Measurements from ENCODE around the gene RNU11. TPM values are rescaled to one million over a fixed set of nuclear protein-coding genes. Genes with fewer than 3 reads are reported as not detected.
A peak's percentile ranks its signal among the peaks of the same experiment; 100 is the strongest.
"Not testable (repeated sequence)": the region's sequence is repeated elsewhere in the genome, so short reads cannot be mapped to it uniquely, and the experiment has no call there.

Gene RNU11
- not detected in 2 replicates for total RNA-seq (2014; rRNA removed; shearing (Covaris generic))
- not detected in 2 replicates for polyA plus RNA-seq (2014; cell fraction: nucleus; rRNA removed)

GRCh38 chr1:28648474-28649198 lies at the start of gene RNU11:
Gene RNU11, plus strand, starts transcription at chr1:28648600.
- peak; percentile 96 for DNase-seq (ENCODE audit: extremely low read depth, low read depth)

- DNase-seq (ENCODE audit: extremely low read depth, low read depth) = no peak
Measured at GRCh38 chr1:28601696-28602095, 46.7 kb upstream of the RNU11 start.

- peak; percentile 73 for DNase-seq (ENCODE audit: extremely low read depth, low read depth)
Measured at GRCh38 chr1:28602536-28603439, 45.6 kb upstream of the RNU11 start.

- no peak for DNase-seq (ENCODE audit: extremely low read depth, low read depth)
Measured at GRCh38 chr1:28604411-28604810, 44.0 kb upstream of the RNU11 start.

GRCh38 chr1:28604962-28605361 lies 43.4 kb upstream of the RNU11 start:
- DNase-seq (ENCODE audit: extremely low read depth, low read depth) = no peak

GRCh38 chr1:28606771-28607170 lies 41.6 kb upstream of the RNU11 start:
- DNase-seq (ENCODE audit: extremely low read depth, low read depth) = no peak

- DNase-seq (ENCODE audit: extremely low read depth, low read depth) = no peak
Measured at GRCh38 chr1:28613175-28613574, 35.2 kb upstream of the RNU11 start.

- no peak for DNase-seq (ENCODE audit: extremely low read depth, low read depth)
Measured at GRCh38 chr1:28631713-28632112, 16.7 kb upstream of the RNU11 start.

GRCh38 chr1:28632560-28632959 lies 15.8 kb upstream of the RNU11 start:
- no peak for DNase-seq (ENCODE audit: extremely low read depth, low read depth)

- no peak for DNase-seq (ENCODE audit: extremely low read depth, low read depth)
Measured at GRCh38 chr1:28640766-28641165, 7.6 kb upstream of the RNU11 start.

- DNase-seq (ENCODE audit: extremely low read depth, low read depth) = no peak
Measured at GRCh38 chr1:28642056-28642846, 6.1 kb upstream of the RNU11 start.

- DNase-seq (ENCODE audit: extremely low read depth, low read depth) = peak; percentile 89
Measured at GRCh38 chr1:28642847-28643635, 5.4 kb upstream of the RNU11 start, which contains the start of gene TAF12. Gene TAF12, minus strand, starts transcription at chr1:28643067. Its CDS starts 20,986 bp downstream, at chr1:28622081.

- DNase-seq (ENCODE audit: extremely low read depth, low read depth) = no peak
Measured at GRCh38 chr1:28644494-28644893, 3.9 kb upstream of the RNU11 start.

GRCh38 chr1:28645406-28645805 lies 3.0 kb upstream of the RNU11 start:
- not testable (repeated sequence) for DNase-seq (ENCODE audit: extremely low read depth, low read depth)

- DNase-seq (ENCODE audit: extremely low read depth, low read depth) = no peak
Measured at GRCh38 chr1:28646040-28646439, 2.4 kb upstream of the RNU11 start.

GRCh38 chr1:28648008-28648473 lies 359 bp upstream of the RNU11 start:
- peak; percentile 85 for DNase-seq (ENCODE audit: extremely low read depth, low read depth)

- not testable (repeated sequence) for DNase-seq (ENCODE audit: extremely low read depth, low read depth)
Measured at GRCh38 chr1:28653063-28653462, 4.7 kb downstream of the RNU11 start.

GRCh38 chr1:28653870-28654269 lies 5.5 kb downstream of the RNU11 start:
- peak; percentile 34 for DNase-seq (ENCODE audit: extremely low read depth, low read depth)

GRCh38 chr1:28655448-28656311 lies 7.3 kb downstream of the RNU11 start:
- DNase-seq (ENCODE audit: extremely low read depth, low read depth) = not testable (repeated sequence)

Measured in NCI-H460 (cell line).